Measurements from ENCODE around the gene IL20RB.

IL20RB gene

DNA sequence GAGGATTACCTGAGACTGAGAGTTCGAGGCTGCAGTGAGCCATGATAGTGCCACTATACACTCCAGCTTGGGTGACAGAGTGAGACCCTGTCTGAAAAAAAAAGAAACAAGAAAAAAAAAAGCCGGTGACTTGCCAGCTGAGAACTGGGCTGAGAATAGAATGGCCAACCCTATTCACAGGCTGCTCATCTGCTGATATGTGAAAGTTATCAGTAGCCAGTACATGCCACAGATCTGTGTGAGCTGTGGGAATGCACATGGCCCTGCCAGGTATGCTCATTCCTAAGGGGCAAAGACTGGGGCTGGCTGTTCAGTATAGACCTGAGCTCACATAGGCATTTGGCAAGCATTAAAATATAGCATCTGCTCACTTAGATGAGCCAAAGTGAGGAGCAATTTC lies 30.9 kb downstream of the IL20RB start:
- Histone ChIP-seq H3K36me3 (no peaks in the 10 kb centered on the region), H3K4me1 (no peaks in the 10 kb centered on the region), H3K9me3 (no peaks in the 10 kb centered on the region), H3K27me3 (no peaks in the 10 kb centered on the region), H3K27ac (no peak overlapping the region), H3K4me3 (no peak overlapping the region)
- intact Hi-C loops (cut with DNase I; ENCODE audit: low total_unique reads) = no loop called here
- TF ChIP-seq, protein P1, sequence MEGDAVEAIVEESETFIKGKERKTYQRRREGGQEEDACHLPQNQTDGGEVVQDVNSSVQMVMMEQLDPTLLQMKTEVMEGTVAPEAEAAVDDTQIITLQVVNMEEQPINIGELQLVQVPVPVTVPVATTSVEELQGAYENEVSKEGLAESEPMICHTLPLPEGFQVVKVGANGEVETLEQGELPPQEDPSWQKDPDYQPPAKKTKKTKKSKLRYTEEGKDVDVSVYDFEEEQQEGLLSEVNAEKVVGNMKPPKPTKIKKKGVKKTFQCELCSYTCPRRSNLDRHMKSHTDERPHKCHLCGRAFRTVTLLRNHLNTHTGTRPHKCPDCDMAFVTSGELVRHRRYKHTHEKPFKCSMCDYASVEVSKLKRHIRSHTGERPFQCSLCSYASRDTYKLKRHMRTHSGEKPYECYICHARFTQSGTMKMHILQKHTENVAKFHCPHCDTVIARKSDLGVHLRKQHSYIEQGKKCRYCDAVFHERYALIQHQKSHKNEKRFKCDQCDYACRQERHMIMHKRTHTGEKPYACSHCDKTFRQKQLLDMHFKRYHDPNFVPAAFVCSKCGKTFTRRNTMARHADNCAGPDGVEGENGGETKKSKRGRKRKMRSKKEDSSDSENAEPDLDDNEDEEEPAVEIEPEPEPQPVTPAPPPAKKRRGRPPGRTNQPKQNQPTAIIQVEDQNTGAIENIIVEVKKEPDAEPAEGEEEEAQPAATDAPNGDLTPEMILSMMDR (IDR thresholded peaks at IDR 0.05) = no peak
- no peak for DNase-seq

DNA sequence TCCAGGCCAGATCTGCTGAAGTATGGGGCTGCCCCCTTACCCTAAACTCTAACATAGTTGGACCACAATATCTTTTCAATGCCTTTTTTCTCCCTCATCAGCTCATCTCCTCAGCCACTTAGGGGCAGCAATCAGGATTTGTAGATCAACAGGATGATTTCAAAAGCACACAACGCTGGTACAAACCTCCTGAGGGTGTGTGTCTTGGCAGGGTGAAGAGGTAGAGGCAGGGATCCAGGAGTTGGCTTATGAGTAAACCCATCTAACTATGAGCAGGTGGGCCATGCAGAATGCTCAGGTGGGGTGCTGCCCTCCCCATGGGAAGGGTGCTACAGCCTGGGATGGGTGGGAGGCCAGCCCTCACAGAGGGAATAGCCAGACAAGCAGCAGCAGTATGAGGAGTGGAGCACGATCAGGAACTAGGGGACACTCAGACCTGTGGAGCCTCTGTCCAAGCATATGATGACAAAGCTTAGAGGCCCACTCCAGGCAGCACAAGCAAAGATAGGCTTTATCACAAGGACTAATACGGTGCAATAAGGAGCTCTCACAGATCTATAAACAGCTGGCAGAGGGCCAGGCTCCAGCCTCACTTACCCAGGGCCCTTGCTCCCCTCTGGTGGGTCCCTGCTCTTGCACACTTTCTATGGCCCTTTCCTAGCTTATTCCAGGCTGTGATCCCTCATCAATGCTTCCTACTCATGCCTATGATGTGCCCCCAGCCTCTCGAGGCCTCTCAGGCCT lies 32.2 kb downstream of the IL20RB start:
- H3K27ac ChIP-seq = no peak overlapping the region
- no peak for DNase-seq

DNA sequence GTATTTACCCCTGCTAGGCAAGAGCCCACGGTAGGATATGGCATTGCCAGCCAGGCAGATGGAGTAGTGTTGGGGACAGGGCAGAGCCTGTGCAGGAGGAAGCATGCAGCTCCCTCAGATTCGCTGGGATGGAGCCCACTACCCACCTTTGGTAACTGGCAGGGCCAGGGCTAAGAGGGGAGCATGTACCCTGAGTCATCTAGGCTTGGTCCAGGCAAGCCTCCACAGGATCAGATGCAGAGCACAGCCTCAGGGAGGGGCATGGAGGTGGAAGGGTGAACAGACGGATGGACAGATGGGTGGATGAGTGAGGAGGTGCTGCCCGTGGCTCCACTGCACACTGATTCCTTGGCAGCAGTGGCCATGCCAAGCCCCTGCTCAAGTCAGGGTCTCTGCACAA lies 33.0 kb downstream of the IL20RB start:
- intact Hi-C loops (cut with DNase I; ENCODE audit: low total_unique reads) = no loop called here

More for the DNA sequence above, 32.2 kb downstream of the IL20RB start:
- intact Hi-C loops (cut with DNase I; ENCODE audit: low total_unique reads) = no loop called here
- TF ChIP-seq, protein P1 (IDR thresholded peaks at IDR 0.05) = no peak
- no peaks in the 10 kb centered on the region for H3K36me3 ChIP-seq
- no peaks in the 10 kb centered on the region for H3K9me3 ChIP-seq
- H3K27me3 ChIP-seq = no peaks in the 10 kb centered on the region
- no peak overlapping the region for H3K4me3 ChIP-seq
- H3K4me1 ChIP-seq = peaks cover 0 to 9% (median 6%) of the 10 kb centered on the region in 4 donors

DNA sequence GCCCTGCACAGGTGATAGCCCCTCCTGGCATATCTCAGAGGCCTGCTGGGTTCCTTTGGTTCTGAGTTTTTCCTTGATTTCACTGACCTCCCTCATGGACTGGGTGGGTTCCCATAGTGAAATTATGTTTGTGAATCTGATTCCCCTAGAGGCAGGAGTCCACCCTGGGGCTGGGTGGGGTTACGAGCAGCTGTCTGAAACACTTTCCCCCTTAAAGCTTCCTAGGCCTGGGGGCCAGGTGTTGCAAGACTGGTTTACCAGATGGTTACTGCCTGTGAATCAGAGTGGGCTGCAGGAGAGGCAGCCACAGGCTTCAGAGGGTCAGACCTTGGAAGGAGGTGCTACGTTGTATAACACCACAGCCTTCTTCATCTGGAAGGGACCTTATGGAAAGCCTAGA lies 34.3 kb downstream of the IL20RB start:
- TF ChIP-seq, protein P1 (IDR thresholded peaks at IDR 0.05) = no peak
- Histone ChIP-seq H3K4me1 (peaks cover 0 to 21% (median 18%) of the 10 kb centered on the region in 4 donors), H3K9me3 (no peaks in the 10 kb centered on the region), H3K27me3 (no peaks in the 10 kb centered on the region), H3K36me3 (no peaks in the 10 kb centered on the region), H3K4me3 (no peak overlapping the region), H3K27ac (no peak overlapping the region)
- DNase-seq = no peak
- intact Hi-C loops (cut with DNase I; ENCODE audit: low total_unique reads) = no loop called here

More for the DNA sequence above, 33.0 kb downstream of the IL20RB start:
- H3K4me1 ChIP-seq = peaks cover 0 to 18% (median 15%) of the 10 kb centered on the region in 4 donors
- H3K27ac ChIP-seq = no peak overlapping the region
- no peaks in the 10 kb centered on the region for H3K36me3 ChIP-seq
- no peaks in the 10 kb centered on the region for H3K9me3 ChIP-seq
- H3K4me3 ChIP-seq = no peak overlapping the region
- no peak for DNase-seq
- TF ChIP-seq, protein P1 (IDR thresholded peaks at IDR 0.05) = no peak
- H3K27me3 ChIP-seq = no peaks in the 10 kb centered on the region

DNA sequence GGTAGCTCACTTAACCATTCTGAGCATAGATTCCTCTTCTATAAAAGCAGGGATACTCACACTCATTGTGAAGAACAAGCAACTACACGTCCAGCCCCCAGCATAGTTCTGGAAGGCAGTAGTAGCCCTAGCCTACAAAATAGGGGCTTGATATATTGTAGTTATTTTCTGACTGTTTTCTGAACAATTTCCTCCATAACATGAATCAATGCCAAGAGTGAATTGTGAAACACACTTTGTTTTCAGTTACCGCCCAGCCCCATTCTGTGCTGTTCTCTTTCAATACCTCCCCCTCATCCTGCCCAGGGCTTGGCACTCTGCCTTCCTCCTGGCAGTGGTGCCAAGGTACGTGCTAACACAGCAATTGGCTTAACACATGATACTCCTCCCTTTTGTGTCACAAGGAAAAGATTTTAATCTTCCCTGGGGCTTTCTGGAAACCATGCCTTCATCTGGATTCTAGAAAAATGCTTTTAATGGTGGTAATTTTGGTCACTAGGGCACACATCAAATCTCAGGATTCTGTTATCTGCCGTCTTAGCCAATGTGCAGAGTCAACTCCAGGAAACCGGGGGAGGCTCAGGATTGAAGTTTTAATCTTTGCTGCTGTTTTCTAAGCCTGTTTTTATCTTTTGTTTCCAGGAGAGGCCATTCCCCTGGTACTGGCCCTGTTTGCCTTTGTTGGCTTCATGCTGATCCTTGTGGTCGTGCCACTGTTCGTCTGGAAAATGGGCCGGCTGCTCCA lies 37.2 kb downstream of the IL20RB start:
- no peaks in the 10 kb centered on the region for H3K36me3 ChIP-seq
- intact Hi-C loops (cut with DNase I; ENCODE audit: low total_unique reads) = no loop called here
- no peaks in the 10 kb centered on the region for H3K27me3 ChIP-seq
- peaks cover 0 to 21% (median 18%) of the 10 kb centered on the region in 4 donors for H3K4me1 ChIP-seq
- DNase-seq = peak; percentile 94 to 96
- TF ChIP-seq, protein P1 (IDR thresholded peaks at IDR 0.05) = no peak
- no peaks in the 10 kb centered on the region for H3K9me3 ChIP-seq
- no peak overlapping the region for H3K4me3 ChIP-seq
- H3K27ac ChIP-seq = peak overlapping the region; percentile 80 to 89
